ENCODE measurements around the gene BLM.

DNA sequence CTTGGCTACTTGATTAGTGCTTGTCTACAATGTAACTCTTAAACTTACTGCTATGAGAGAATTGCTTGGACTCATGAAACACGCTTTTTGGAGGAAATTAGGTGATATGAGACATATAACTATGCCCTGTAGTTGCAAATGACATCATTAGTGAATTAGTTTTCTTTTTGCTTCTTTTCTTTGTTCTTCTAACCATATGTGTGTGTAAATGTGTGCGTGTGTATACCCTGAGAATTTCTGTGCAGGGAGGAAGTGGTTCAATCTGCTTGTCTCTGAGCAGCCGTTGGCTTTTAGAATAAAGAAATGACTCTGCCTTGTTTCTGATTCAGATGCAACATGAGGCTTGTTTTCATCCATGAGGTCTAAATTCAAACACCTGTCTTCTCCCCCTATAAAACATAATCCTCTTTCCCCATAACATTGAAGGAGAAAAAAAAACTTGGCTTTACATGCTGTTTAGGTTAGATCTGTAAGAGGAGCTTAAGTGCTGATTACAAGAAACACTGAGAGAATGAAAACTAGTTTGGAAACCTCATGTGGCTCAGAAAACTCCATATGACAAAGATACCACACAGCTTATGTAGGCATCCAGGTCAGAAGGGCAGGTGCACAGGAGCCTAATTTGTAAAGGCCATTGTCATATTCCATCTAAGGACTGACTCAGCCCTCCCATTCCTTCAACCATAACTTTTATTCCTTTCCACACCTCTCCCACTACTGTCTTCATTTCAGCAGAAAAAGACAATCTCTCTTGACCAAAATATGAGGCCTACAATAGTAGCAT, 30.5 kb upstream of the BLM start:
- TF ChIP-seq, protein P1, sequence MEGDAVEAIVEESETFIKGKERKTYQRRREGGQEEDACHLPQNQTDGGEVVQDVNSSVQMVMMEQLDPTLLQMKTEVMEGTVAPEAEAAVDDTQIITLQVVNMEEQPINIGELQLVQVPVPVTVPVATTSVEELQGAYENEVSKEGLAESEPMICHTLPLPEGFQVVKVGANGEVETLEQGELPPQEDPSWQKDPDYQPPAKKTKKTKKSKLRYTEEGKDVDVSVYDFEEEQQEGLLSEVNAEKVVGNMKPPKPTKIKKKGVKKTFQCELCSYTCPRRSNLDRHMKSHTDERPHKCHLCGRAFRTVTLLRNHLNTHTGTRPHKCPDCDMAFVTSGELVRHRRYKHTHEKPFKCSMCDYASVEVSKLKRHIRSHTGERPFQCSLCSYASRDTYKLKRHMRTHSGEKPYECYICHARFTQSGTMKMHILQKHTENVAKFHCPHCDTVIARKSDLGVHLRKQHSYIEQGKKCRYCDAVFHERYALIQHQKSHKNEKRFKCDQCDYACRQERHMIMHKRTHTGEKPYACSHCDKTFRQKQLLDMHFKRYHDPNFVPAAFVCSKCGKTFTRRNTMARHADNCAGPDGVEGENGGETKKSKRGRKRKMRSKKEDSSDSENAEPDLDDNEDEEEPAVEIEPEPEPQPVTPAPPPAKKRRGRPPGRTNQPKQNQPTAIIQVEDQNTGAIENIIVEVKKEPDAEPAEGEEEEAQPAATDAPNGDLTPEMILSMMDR (conservative IDR thresholded peaks at IDR 0.05; ENCODE audit: low read depth, low read length): no peak
- no peak for TF ChIP-seq POLR2A (IDR thresholded peaks at IDR 0.05; ENCODE audit: low read depth, low read length)
